Sigmoid colon (tissue), 4 donors: ENCODE measurements around the gene ELMOD3.

ENCODE experiments used
- CTCF ChIP-seq, 4 experiments: fragments of 450-650 bp in 3 of 4; fragments of 200-600 bp in 1 of 4; IDR thresholded peaks; one replicate each; pipeline ENCODE4 v1.5.1; 2016 to 2019; ENCODE audit warnings: antibody characterized with exemption in 4 of 4, mild to moderate bottlenecking in 3 of 4, moderate library complexity in 2 of 4
- EP300 ChIP-seq, 4 donors: sonication (generic); formaldehyde crosslinking; IDR thresholded peaks; one replicate each; pipeline ENCODE4 v1.6.1; 2017; ENCODE audit warnings: antibody characterized with exemption in 4 of 4
- POLR2A ChIP-seq, 2 donors: fragments of 450-650 bp; IDR thresholded peaks; one replicate each; pipeline ENCODE4 v1.6.1; 2016; ENCODE audit warnings: antibody characterized with exemption in 2 of 2, mild to moderate bottlenecking in 2 of 2, moderate library complexity in 2 of 2
- POLR2AphosphoS5 ChIP-seq, 4 donors: sonication (generic); formaldehyde crosslinking; IDR thresholded peaks; one replicate each; pipeline ENCODE4 v1.6.1; 2017; ENCODE audit warnings: antibody characterized with exemption in 4 of 4

GRCh38 chr2:85327160-85327821 lies 27.3 kb upstream of the ELMOD3 start:
- TF ChIP-seq CTCF (IDR thresholded peaks at IDR 0.05), result no peak
- no peak for TF ChIP-seq POLR2A (IDR thresholded peaks at IDR 0.05)
- TF ChIP-seq POLR2AphosphoS5 (IDR thresholded peaks at IDR 0.05), result no peak
- no peak for TF ChIP-seq EP300 (IDR thresholded peaks at IDR 0.05)
